HTR-8/SVneo (cell line): Measurements from ENCODE around the gene OR2AG1.
"Not testable (repeated sequence)": the region's sequence is repeated elsewhere in the genome, so short reads cannot be mapped to it uniquely, and the experiment has no call there.

Source experiments
- DNase-seq: peaks from one replicate; pipeline ENCODE4 v3.0.0; 2011; ENCODE audit warnings: low spot score, mixed read lengths; ENCODE audit not compliant: insufficient read length
- FAIRE-seq: peaks from 2 replicates; lab custom pipeline; 2011; peaks lifted over from hg19 to GRCh38; lab: Jason Lieb, UNC

The OR2AG1 gene

GRCh38 chr11:6778518-6778917 is 4.3 kb upstream of the OR2AG1 start:
- DNase-seq (no peak), FAIRE-seq (no peak)

GRCh38 chr11:6780829-6781228 is 2.0 kb upstream of the OR2AG1 start:
- FAIRE-seq: no peak
- DNase-seq: no peak

GRCh38 chr11:6790546-6790945 is 7.7 kb downstream of the OR2AG1 start:
- DNase-seq: no peak
- no peak for FAIRE-seq

- no peak for DNase-seq
- FAIRE-seq: no peak
Measured at GRCh38 chr11:6794639-6795038, 11.8 kb downstream of the OR2AG1 start.

GRCh38 chr11:6799402-6799801 is 16.6 kb downstream of the OR2AG1 start, which contains the start of gene OR6A2:
Gene OR6A2 (minus strand): TSS chr11:6799689. CDS start chr11:6795708, 3,981 bp downstream.
- FAIRE-seq (no peak), DNase-seq (no peak)

- FAIRE-seq: not testable (repeated sequence)
Measured at GRCh38 chr11:6801075-6801474, 18.3 kb downstream of the OR2AG1 start.

GRCh38 chr11:6812390-6813005 is 29.7 kb downstream of the OR2AG1 start:
- no peak for FAIRE-seq
- DNase-seq: peak; percentile 23

More at GRCh38 chr11:6801075-6801474, 18.3 kb downstream of the OR2AG1 start:
- not testable (repeated sequence) for DNase-seq

- DNase-seq (no peak), FAIRE-seq (no peak)
Measured at GRCh38 chr11:6813656-6814055, 30.8 kb downstream of the OR2AG1 start.

GRCh38 chr11:6817694-6818093 is 34.9 kb downstream of the OR2AG1 start:
- DNase-seq (no peak), FAIRE-seq (no peak)

- no peak for DNase-seq
- no peak for FAIRE-seq
Measured at GRCh38 chr11:6818967-6819366, 36.1 kb downstream of the OR2AG1 start.

- FAIRE-seq (no peak), DNase-seq (no peak)
Measured at GRCh38 chr11:6824136-6824823, 41.5 kb downstream of the OR2AG1 start.

- no peak for FAIRE-seq
- no peak for DNase-seq
Measured at GRCh38 chr11:6825231-6825744, 42.5 kb downstream of the OR2AG1 start.

GRCh38 chr11:6828103-6828502 is 45.3 kb downstream of the OR2AG1 start:
- FAIRE-seq: no peak
- no peak for DNase-seq

GRCh38 chr11:6833356-6833755 is 50.5 kb downstream of the OR2AG1 start:
- no peak for DNase-seq
- no peak for FAIRE-seq

GRCh38 chr11:6834021-6834420 is 51.2 kb downstream of the OR2AG1 start:
- FAIRE-seq (no peak), DNase-seq (no peak)
